GM19395 (cell line): ENCODE data around the gene KRTAP13-2.

Experiments
- ATAC-seq: cut with Tn5 transposase; IDR thresholded peaks from one replicate; pipeline ENCODE4 v1.9.1; 2021; ENCODE audit warnings: mild to moderate bottlenecking, moderate library complexity; ENCODE audit not compliant: unreplicated experiment

KRTAP13-2 gene

GRCh38 chr21:30372139-30372770 lies at the start of gene KRTAP13-2:
Gene KRTAP13-2, minus strand, starts transcription at chr21:30372271. Its CDS starts 58 bp downstream, at chr21:30372213.
- no peak for ATAC-seq

GRCh38 chr21:30415993-30416392 lies 43.9 kb upstream of the KRTAP13-2 start:
- no peak for ATAC-seq

- no peak for ATAC-seq
Measured at GRCh38 chr21:30408782-30409494, 36.9 kb upstream of the KRTAP13-2 start.

GRCh38 chr21:30395731-30396130 lies 23.7 kb upstream of the KRTAP13-2 start, which contains the start of gene KRTAP13-1:
Gene KRTAP13-1, plus strand, starts transcription at chr21:30396031. Its CDS starts 56 bp downstream, at chr21:30396087.
- no peak for ATAC-seq

GRCh38 chr21:30391492-30392025 lies 19.5 kb upstream of the KRTAP13-2 start:
- no peak for ATAC-seq

GRCh38 chr21:30382201-30382600 lies 10.1 kb upstream of the KRTAP13-2 start:
- ATAC-seq: no peak

- no peak for ATAC-seq
Measured at GRCh38 chr21:30355906-30356305, 16.2 kb downstream of the KRTAP13-2 start.

GRCh38 chr21:30354308-30355005 lies 17.6 kb downstream of the KRTAP13-2 start:
- no peak for ATAC-seq

GRCh38 chr21:30351534-30351933 lies 20.5 kb downstream of the KRTAP13-2 start:
- ATAC-seq: no peak

GRCh38 chr21:30349572-30349971 lies 22.5 kb downstream of the KRTAP13-2 start:
- ATAC-seq: no peak

- no peak for ATAC-seq
Measured at GRCh38 chr21:30348506-30348905, 23.6 kb downstream of the KRTAP13-2 start, which contains the start of gene KRTAP23-1. Gene KRTAP23-1, minus strand, starts transcription at chr21:30348606. Its CDS starts 0 bp downstream, at chr21:30348606.

GRCh38 chr21:30345014-30345413 lies 27.1 kb downstream of the KRTAP13-2 start:
- ATAC-seq: no peak

- ATAC-seq: no peak
Measured at GRCh38 chr21:30340714-30341573, 31.1 kb downstream of the KRTAP13-2 start.

- no peak for ATAC-seq
Measured at GRCh38 chr21:30338717-30339116, 33.4 kb downstream of the KRTAP13-2 start.

- ATAC-seq: no peak
Measured at GRCh38 chr21:30337772-30338171, 34.3 kb downstream of the KRTAP13-2 start.

GRCh38 chr21:30337276-30337744 lies 34.8 kb downstream of the KRTAP13-2 start, which contains the start of gene KRTAP27-1:
Gene KRTAP27-1, minus strand, starts transcription at chr21:30337694. Its CDS starts 26 bp downstream, at chr21:30337668.
- ATAC-seq: no peak

- ATAC-seq: no peak
Measured at GRCh38 chr21:30336596-30336995, 35.5 kb downstream of the KRTAP13-2 start.

GRCh38 chr21:30333736-30334135 lies 38.3 kb downstream of the KRTAP13-2 start:
- no peak for ATAC-seq

- ATAC-seq: no peak
Measured at GRCh38 chr21:30332681-30333080, 39.4 kb downstream of the KRTAP13-2 start.

- no peak for ATAC-seq
Measured at GRCh38 chr21:30329203-30329875, 42.7 kb downstream of the KRTAP13-2 start.
